Neutrophil (primary cell): ENCODE results near the gene LDLRAD2.

ENCODE experiments used
- H3K27ac ChIP-seq: fragments of 200-600 bp; sonication (generic); 2 replicates; pipeline ENCODE4 v1.5.1; 2016; ENCODE audit warnings: mild to moderate bottlenecking, moderate library complexity
- H3K27me3 ChIP-seq: fragments of 200-600 bp; sonication (generic); 2 replicates; pipeline ENCODE4 v1.6.0; 2016; ENCODE audit warnings: mild to moderate bottlenecking
- H3K36me3 ChIP-seq: fragments of 200-600 bp; sonication (generic); 2 replicates; pipeline ENCODE4 v1.5.1; 2017
- H3K4me1 ChIP-seq, 2 experiments: fragments of 200-600 bp in 1 of 2; sonication (generic) in 1 of 2; 1 replicate in 1 of 2; 2 replicates in 1 of 2; pipeline versions ENCODE4 v1.5.1 to v1.6.1; 2013 to 2016; ENCODE audit warnings: low read depth in 1 of 2, low read length in 1 of 2, mild to moderate bottlenecking in 1 of 2, moderate library complexity in 1 of 2; ENCODE audit not compliant: control insufficient read depth in 1 of 2, insufficient read depth in 1 of 2
- H3K4me3 ChIP-seq, 2 experiments: fragments of 200-600 bp in 1 of 2; sonication (generic) in 1 of 2; 1 replicate in 1 of 2; 2 replicates in 1 of 2; pipeline ENCODE4 v1.5.1; 2013 to 2016; ENCODE audit warnings: low read depth in 1 of 2, low read length in 1 of 2, mild to moderate bottlenecking in 1 of 2, moderate library complexity in 1 of 2
- H3K9me3 ChIP-seq: fragments of 200-600 bp; sonication (generic); 2 replicates; pipeline ENCODE4 v1.5.1; 2016
- TF ChIP-seq, protein P1 (sequence below): fragments of 200-600 bp; sonication (generic); IDR thresholded peaks from 2 replicates; pipeline ENCODE4 v1.5.1; 2016; ENCODE audit warnings: antibody characterized with exemption

Gene LDLRAD2

DNA sequence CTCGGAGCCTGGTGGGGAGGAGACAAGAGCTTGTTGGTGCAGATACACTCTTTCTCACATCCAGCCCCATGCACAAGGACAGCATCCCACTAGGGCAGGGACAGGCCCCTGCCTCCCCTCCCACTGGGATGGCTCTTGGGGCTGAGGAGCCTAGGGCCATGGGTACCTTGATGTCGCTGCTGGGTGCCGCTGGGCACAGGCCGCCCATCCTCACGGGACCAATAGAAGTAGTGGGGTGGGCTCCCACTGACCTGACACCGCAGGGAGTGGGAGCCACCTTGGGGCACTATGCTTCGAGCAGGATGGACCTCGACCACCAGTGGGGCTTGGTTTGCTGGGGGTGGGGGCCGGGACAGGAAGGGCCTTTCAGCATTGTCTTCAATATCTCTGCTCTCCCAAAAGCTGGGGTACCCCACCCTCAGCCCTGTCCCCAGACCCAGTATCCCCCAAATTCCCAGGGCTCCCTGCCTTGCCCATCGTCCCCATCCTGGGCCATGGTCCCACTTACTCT lies 47.7 kb downstream of the LDLRAD2 start:
- Histone ChIP-seq H3K4me3 (no peak overlapping the region), H3K36me3 (no peaks in the 10 kb centered on the region)

DNA sequence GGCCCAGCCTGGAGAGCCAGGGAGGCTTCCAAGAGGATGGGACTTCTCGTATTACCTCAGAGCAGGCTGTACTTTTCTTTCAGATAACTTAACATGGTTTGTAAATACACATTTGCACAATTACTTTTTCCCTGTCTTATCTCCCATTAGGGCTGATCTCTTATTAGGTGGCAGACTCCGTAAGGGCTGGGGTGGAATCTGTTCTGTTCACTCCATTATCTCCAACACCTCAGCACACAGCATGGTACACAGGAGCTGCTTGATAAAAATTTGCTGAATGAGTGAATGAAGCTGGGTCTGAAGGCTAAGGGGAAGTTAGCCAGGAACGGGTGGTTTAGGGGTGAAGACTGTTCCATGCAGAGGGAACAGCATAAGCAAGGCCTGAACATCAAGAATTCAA lies 48.9 kb downstream of the LDLRAD2 start:
- Histone ChIP-seq H3K27ac (no peak overlapping the region), H3K4me1 (peaks cover 2 to 9% of the 10 kb centered on the region in 2 experiments), H3K36me3 (no peaks in the 10 kb centered on the region), H3K27me3 (no peaks in the 10 kb centered on the region), H3K4me3 (no peak overlapping the region), H3K9me3 (no peaks in the 10 kb centered on the region)
- TF ChIP-seq, protein P1, sequence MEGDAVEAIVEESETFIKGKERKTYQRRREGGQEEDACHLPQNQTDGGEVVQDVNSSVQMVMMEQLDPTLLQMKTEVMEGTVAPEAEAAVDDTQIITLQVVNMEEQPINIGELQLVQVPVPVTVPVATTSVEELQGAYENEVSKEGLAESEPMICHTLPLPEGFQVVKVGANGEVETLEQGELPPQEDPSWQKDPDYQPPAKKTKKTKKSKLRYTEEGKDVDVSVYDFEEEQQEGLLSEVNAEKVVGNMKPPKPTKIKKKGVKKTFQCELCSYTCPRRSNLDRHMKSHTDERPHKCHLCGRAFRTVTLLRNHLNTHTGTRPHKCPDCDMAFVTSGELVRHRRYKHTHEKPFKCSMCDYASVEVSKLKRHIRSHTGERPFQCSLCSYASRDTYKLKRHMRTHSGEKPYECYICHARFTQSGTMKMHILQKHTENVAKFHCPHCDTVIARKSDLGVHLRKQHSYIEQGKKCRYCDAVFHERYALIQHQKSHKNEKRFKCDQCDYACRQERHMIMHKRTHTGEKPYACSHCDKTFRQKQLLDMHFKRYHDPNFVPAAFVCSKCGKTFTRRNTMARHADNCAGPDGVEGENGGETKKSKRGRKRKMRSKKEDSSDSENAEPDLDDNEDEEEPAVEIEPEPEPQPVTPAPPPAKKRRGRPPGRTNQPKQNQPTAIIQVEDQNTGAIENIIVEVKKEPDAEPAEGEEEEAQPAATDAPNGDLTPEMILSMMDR, result no peak

More for the DNA sequence above, 47.7 kb downstream of the LDLRAD2 start:
- Histone ChIP-seq H3K27me3 (no peaks in the 10 kb centered on the region), H3K27ac (no peak overlapping the region), H3K9me3 (no peaks in the 10 kb centered on the region), H3K4me1 (peaks cover 2 to 9% of the 10 kb centered on the region in 2 experiments)
- TF ChIP-seq, protein P1, result no peak

DNA sequence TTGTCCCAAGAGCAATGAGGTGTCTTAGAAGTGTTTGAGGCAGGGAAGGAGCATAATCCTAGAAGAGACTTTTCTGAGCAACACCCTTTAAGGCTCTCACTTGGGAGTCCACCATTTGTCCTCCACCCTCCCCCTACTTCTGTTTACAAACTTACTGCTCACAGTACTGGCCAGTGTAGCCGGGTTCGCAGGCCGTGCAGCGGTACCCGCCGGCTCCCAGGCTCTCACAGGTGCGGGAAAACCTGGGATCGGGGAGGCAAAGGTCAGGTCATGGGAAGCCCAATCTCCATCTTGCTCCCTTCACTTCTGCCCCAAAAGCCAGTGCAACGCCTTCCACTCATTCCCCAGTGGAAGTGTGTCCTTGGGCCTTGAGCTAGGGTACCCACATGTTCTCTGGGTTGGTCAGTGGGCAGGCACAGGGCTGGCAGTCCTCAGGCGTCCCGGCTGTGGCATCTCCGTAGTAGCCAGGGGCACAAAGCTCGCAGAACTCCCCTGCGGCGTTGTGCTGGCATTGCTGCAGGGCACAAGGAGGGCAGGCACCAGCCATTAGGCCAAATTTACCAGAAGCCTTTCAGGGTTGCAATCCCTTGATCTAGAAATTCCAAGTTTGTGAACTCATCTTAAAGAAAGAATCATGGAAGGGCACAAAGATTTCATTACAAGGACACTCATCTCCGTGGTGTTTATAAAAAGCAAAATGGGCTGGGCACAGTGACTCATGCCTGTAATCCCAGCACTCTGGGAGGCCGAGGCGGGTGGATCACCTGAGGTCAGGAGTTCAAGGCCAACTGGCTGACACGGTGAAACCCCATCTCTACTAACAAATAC lies 49.8 kb downstream of the LDLRAD2 start:
- TF ChIP-seq, protein P1, result no peak
- H3K27me3 ChIP-seq, result no peaks in the 10 kb centered on the region
- no peaks in the 10 kb centered on the region for H3K36me3 ChIP-seq
- no peak overlapping the region for H3K4me3 ChIP-seq
- H3K9me3 ChIP-seq, result no peaks in the 10 kb centered on the region
- H3K27ac ChIP-seq, result no peak overlapping the region
- peaks cover 2 to 8% of the 10 kb centered on the region in 2 experiments for H3K4me1 ChIP-seq

DNA sequence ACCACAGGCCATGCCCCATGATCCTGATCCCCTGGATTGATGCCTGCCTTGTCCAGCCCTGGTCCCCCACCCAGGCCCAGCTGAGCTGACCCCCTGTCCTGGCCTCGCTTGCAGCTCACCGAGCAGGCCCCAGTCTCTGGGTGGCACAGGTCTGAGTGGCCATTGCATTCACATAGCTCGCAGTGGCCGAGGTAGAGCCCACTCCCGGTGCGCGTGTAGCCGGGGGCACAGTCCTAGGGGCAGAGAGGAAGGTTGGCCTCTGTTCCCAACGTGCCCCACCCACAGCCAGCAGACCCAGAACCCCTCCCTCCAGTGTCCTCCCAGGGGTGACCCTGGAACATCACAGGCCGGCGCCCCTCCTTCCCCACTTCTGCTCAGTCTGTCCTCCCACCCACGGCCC lies 51.9 kb downstream of the LDLRAD2 start:
- H3K27me3 ChIP-seq, result no peaks in the 10 kb centered on the region
- H3K36me3 ChIP-seq, result no peaks in the 10 kb centered on the region
- H3K27ac ChIP-seq, result no peak overlapping the region
- H3K9me3 ChIP-seq, result no peaks in the 10 kb centered on the region
- no peak overlapping the region for H3K4me3 ChIP-seq
- TF ChIP-seq, protein P1, result no peak
- no peaks in the 10 kb centered on the region for H3K4me1 ChIP-seq

DNA sequence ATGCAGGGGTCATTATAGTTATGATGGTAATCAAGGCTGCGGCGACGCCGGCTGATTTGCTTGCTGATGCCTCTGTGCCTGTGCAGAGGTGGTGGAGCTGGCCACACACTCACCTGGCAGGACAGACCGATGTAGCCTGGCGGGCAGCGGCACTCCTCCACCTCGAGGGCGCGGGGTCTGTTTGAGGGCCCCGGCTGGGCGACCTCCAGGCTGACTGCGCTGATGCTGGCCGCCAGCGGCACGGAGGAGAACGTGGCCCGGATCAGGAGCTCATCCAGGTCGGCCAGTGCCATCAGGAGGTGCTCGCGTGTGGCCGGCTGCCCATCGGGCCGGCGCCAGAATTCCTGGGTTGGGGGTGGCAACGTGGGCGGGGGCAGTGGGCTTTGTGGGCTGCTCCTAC lies 52.7 kb downstream of the LDLRAD2 start:
- no peaks in the 10 kb centered on the region for H3K36me3 ChIP-seq
- TF ChIP-seq, protein P1, result no peak
- H3K9me3 ChIP-seq, result no peaks in the 10 kb centered on the region
- no peaks in the 10 kb centered on the region for H3K27me3 ChIP-seq
- H3K27ac ChIP-seq, result no peak overlapping the region
- H3K4me1 ChIP-seq, result no peaks in the 10 kb centered on the region
- H3K4me3 ChIP-seq, result no peak overlapping the region
